CD4-positive, alpha-beta T cell (primary cell): ENCODE measurements around the gene DAPK1. TPM values are rescaled to one million over a fixed set of nuclear protein-coding genes. Genes with fewer than 3 reads are reported as not detected.
A peak's percentile ranks its signal among the peaks of the same experiment; 100 is the strongest.

Experiments used
- ATAC-seq: fragments of 200-7000 bp; cut with Tn5 transposase; one replicate; pipeline ENCODE4 v1.10.0; 2022; ENCODE audit warnings: mild to moderate bottlenecking; ENCODE audit not compliant: poor library complexity
- CTCF ChIA-PET: fragments of 350-600 bp; sonication (Branson Sonifier 250); formaldehyde crosslinking; loops from one replicate; lab custom pipeline; 2021; ENCODE audit warnings: antibody characterized with exemption, inconsistent platforms; lab: Charles Lee
- POLR2A ChIA-PET: fragments of 350-600 bp; sonication (Branson Sonifier 250); formaldehyde crosslinking; loops from one replicate; lab custom pipeline; 2021; ENCODE audit warnings: antibody characterized with exemption, inconsistent platforms; lab: Charles Lee
- DNase-seq, 14 experiments: peaks; one replicate each; pipeline ENCODE4 v3.0.0-alpha.2; 2013 to 2020; ENCODE audit warnings: mixed read lengths in 2 of 14
- H3K27ac ChIP-seq, 2 donors: one replicate each; pipeline versions ENCODE4 v1.5.1 to v1.7.0; 2013; ENCODE audit warnings: low read length in 2 of 2, low read depth in 1 of 2, mild to moderate bottlenecking in 1 of 2
- H3K27me3 ChIP-seq, 2 experiments: 1 replicate in 1 of 2; 2 replicates in 1 of 2; pipeline versions ENCODE4 v1.6.1 to v1.7.0; 2013; ENCODE audit warnings: low read length in 2 of 2, control low read depth in 1 of 2, mild to moderate bottlenecking in 1 of 2, moderate library complexity in 1 of 2; ENCODE audit not compliant: insufficient read depth in 2 of 2, control insufficient read depth in 1 of 2
- H3K36me3 ChIP-seq: one replicate; pipeline ENCODE4 v1.6.1; 2013; ENCODE audit warnings: low read length, control low read depth; ENCODE audit not compliant: insufficient read depth
- H3K4me1 ChIP-seq: one replicate; pipeline ENCODE4 v1.6.1; 2013; ENCODE audit warnings: low read length, control low read depth; ENCODE audit not compliant: insufficient read depth
- H3K4me3 ChIP-seq: one replicate; pipeline ENCODE4 v1.5.1; 2013; ENCODE audit warnings: mild to moderate bottlenecking, low read length, moderate library complexity
- H3K9me3 ChIP-seq, 2 experiments: 1 replicate in 1 of 2; 2 replicates in 1 of 2; pipeline versions ENCODE4 v1.6.1 to v1.7.0; 2013; ENCODE audit warnings: low read length in 2 of 2, mild to moderate bottlenecking in 2 of 2, control low read depth in 1 of 2, moderate library complexity in 1 of 2; ENCODE audit not compliant: control insufficient read depth in 1 of 2, insufficient read depth in 1 of 2
- H3K27ac Mint-ChIP-seq: one replicate; pipeline ENCODE4 v1.8.0; 2020; ENCODE audit warnings: mixed read lengths
- H3K27me3 Mint-ChIP-seq: one replicate; pipeline ENCODE4 v1.8.0; 2021; ENCODE audit warnings: mixed read lengths
- H3K36me3 Mint-ChIP-seq: one replicate; pipeline ENCODE4 v1.8.0; 2021; ENCODE audit warnings: low read depth, mixed read lengths
- H3K4me1 Mint-ChIP-seq: one replicate; pipeline ENCODE4 v1.8.0; 2021; ENCODE audit warnings: low read depth, mixed read lengths
- H3K4me3 Mint-ChIP-seq: one replicate; pipeline ENCODE4 v1.8.0; 2020; ENCODE audit warnings: mild to moderate bottlenecking, mixed read lengths
- H3K9me3 Mint-ChIP-seq: one replicate; pipeline ENCODE4 v1.8.0; 2020; ENCODE audit warnings: mixed read lengths
- CTCF ChIP-seq: fragments of 200-600 bp; IDR thresholded peaks from one replicate; pipeline ENCODE4 v1.8.0; 2022; ENCODE audit warnings: antibody characterized with exemption, mild to moderate bottlenecking
- intact Hi-C, 2 experiments: fragments of 100-400 bp; cut with DNase I in 1 of 2; cut with micrococcal nuclease in 1 of 2; formaldehyde crosslinking; loops; one replicate each; pipeline versions ENCODE4 v1.15.1 to v1.9.0; 2023 to 2025; cut with DNase I, micrococcal nuclease
- total RNA-seq, 174 experiments: library from RNA in 2 of 174; stranded (reverse) in 2 of 174; gene quantifications; one replicate each; pipeline ENCODE4 v1.2.3 and lab custom pipeline; 2021 to 2026

DAPK1 gene
- total RNA-seq, 2 experiments from 2014 or later, result 2.7 TPM

DNA sequence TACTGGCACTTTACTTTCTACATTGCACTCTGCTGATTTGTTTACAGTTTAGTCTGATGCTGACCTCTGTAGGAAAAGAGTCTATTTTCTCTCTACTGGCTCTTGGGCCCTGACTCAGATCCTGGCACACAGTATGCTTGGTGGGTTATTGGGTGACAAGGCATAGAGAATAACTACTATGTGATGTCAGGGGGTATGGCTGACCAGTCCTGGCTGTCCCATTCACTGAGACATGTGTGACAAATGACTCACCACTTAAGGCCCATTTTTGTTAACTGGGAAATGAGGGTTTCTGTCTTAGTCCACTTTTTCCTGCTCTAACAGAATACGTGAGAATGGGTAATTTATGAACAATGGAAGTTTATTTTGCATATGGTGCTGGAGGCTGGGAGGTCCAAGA lies 66.4 kb downstream of the DAPK1 start:
- Mint-ChIP-seq H3K9me3 (no peaks in the 10 kb centered on the region), H3K27ac (no peak overlapping the region), H3K27me3 (no peaks in the 10 kb centered on the region), H3K4me3 (no peak overlapping the region), H3K36me3 (no peaks in the 10 kb centered on the region), H3K4me1 (no peaks in the 10 kb centered on the region)
- no peaks in the 10 kb centered on the region for H3K27me3 ChIP-seq
- no peak for ATAC-seq
- intact Hi-C loops, result no loop called here
- no peaks in the 10 kb centered on the region for H3K36me3 ChIP-seq
- no peak for TF ChIP-seq CTCF
- DNase-seq, result peak in 2 of 14 experiments; percentile 28 to 32
- H3K4me1 ChIP-seq, result no peaks in the 10 kb centered on the region
- H3K9me3 ChIP-seq, result peaks cover 0 to 7% of the 10 kb centered on the region in 2 experiments
- POLR2A ChIA-PET, result no interaction called here
- no peak overlapping the region for H3K27ac ChIP-seq
- no peak overlapping the region for H3K4me3 ChIP-seq
- CTCF ChIA-PET, result no interaction called here

GRCh38 chr9:87564791-87565241 lies 67.1 kb downstream of the DAPK1 start:
- H3K4me1 Mint-ChIP-seq, result no peaks in the 10 kb centered on the region
- H3K9me3 Mint-ChIP-seq, result no peaks in the 10 kb centered on the region
- CTCF ChIA-PET, result no interaction called here
- intact Hi-C loops, result no loop called here
- ATAC-seq (no peak), DNase-seq (no peak)
- H3K27ac Mint-ChIP-seq, result no peak overlapping the region
- TF ChIP-seq CTCF, result no peak
- no peaks in the 10 kb centered on the region for H3K36me3 Mint-ChIP-seq
- peaks cover 0 to 7% of the 10 kb centered on the region in 2 experiments for H3K9me3 ChIP-seq
- no peaks in the 10 kb centered on the region for H3K27me3 Mint-ChIP-seq
- H3K4me3 Mint-ChIP-seq, result no peak overlapping the region
- H3K36me3 ChIP-seq, result no peaks in the 10 kb centered on the region
- H3K4me3 ChIP-seq, result no peak overlapping the region
- no peaks in the 10 kb centered on the region for H3K4me1 ChIP-seq
- POLR2A ChIA-PET, result no interaction called here
- H3K27me3 ChIP-seq, result no peaks in the 10 kb centered on the region
- no peak overlapping the region for H3K27ac ChIP-seq

DNA sequence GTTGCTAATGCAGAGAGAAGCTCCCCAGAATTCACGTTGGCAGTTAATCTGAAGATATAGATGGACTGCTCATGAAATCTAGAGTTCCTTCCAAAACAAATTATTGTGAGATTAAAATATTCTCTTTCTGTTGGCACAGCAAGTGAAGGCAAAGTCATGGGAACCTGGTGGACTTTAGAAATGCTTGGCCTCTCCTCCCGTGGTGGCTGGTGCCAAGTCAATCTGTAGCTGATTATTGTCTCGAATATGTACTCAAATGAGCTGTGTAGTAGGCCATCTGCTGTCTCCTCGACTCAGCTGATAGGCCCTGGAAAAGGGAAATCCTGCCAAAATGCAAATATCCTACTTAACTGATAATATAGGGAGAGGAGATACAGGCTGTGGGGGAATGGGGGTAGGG lies 69.3 kb downstream of the DAPK1 start:
- Histone ChIP-seq H3K4me3 (no peak overlapping the region), H3K36me3 (no peaks in the 10 kb centered on the region), H3K9me3 (peaks cover 0 to 3% of the 10 kb centered on the region in 2 experiments), H3K4me1 (no peaks in the 10 kb centered on the region), H3K27me3 (no peaks in the 10 kb centered on the region), H3K27ac (no peak overlapping the region)
- Mint-ChIP-seq H3K27me3 (no peaks in the 10 kb centered on the region), H3K36me3 (no peaks in the 10 kb centered on the region), H3K27ac (no peak overlapping the region), H3K4me1 (no peaks in the 10 kb centered on the region), H3K9me3 (no peaks in the 10 kb centered on the region), H3K4me3 (no peak overlapping the region)
- intact Hi-C loops, result no loop called here
- POLR2A ChIA-PET, result no interaction called here
- DNase-seq (no peak), ATAC-seq (no peak)
- TF ChIP-seq CTCF, result no peak
- CTCF ChIA-PET, result no interaction called here
